T-helper 22 cell (primary cell): Measurements from ENCODE around the gene TFAP2E.
"Not testable (repeated sequence)": the region's sequence is repeated elsewhere in the genome, so short reads cannot be mapped to it uniquely, and the experiment has no call there.

Experiments used
- DNase-seq: peaks from one replicate; pipeline ENCODE4 v3.0.0-alpha.2; 2020; ENCODE audit warnings: low read depth

The TFAP2E gene

GRCh38 chr1:35574125-35574654 is 1.1 kb downstream of the TFAP2E start:
- no peak for DNase-seq

DNA sequence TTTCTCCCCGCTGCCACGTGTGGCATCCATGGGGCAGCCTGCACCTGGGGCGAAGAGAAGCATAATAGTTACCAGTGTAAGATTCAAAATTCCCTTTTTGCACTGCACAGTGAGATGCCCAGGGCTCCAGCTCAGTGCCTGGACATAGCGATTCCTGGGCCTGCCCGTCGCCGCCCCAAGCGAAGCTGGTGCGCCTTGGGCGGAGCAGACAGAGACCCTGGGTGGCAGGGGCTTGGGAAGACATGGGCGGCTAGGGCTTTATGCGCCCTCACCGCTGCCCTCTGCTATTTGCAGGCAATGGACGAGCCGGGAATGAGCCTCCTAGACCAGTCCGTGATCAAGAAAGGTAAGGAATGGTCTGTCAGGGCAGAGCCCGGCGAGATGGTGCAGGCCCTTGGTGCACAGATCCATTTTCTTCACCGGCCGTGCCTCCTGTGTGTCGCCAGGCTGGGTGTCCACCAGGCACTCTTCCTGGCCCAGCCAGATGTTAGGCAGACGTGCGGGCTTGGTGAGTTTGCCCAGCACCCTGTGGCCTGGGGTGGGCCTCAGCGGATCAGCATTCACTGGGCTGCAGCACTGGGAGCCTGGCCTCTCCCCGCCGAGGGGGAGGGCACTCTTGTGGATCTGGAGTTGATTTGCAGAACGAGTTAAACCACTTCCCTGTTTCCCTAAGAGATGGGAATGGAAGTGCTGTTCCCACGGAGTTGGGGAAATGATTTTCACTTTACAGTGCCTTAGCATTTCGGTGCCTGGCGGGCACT is 1.7 kb downstream of the TFAP2E start:
- DNase-seq, result no peak

DNA sequence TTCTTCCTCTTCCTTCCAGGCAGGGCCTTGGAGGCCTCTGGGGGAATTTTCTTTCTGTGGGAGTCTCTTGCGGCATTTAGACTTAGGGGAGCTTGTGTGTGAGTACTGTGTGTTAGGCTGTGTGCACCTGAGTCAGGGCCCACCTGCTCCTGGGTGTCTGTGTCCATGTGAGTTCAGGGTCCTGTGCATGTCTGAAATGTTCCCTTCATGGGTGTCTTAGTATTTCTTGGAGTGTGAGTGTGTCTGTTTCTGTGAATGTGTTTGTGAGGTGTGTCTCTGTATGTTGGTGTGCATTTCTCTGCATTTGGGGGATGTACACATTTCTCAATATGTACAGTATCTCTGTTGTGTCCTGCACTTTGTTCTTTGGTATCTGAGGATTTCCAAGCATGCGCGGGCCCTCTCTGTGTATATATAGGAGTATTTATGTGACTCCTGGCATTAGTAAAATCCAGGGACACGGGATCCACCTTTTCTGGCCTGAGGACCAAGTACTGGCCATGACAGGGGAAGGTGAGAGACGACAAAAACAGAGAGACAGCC is 2.4 kb downstream of the TFAP2E start:
- no peak for DNase-seq

DNA sequence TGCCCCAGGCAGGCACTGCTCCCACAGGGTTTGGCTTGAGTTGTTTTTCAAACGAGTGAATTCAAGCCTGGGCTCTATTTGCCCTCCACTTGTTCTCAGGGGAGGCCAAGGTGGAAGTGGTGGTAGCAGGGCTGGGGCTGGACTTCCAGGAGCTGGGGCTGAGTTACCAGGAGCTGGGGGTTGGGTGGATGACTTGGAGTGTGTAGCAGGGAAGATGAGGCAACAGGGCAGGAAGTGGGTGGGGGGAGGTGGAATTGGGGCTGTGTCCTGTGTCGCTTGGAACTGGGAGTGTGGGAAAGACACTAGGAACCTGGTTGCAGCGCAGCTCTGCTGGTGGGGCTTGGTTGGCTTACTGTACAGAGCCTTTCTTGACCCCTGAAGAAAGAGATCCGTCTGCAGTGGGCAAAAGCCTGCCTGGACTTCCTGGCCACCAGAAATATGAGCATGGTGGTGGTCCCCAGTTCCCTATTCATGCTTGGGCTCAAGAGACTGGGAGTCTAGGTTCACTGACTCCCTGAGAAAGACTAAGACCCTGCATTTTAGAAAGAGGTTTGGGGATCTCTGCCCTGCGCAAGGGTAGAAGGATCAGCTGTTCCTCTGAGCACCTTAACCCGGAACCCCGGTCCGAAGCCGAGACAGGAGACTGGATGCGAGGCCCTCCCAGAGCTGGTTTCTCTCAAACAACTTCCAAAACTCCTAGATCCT is 3.1 kb downstream of the TFAP2E start:
- DNase-seq, result no peak

DNA sequence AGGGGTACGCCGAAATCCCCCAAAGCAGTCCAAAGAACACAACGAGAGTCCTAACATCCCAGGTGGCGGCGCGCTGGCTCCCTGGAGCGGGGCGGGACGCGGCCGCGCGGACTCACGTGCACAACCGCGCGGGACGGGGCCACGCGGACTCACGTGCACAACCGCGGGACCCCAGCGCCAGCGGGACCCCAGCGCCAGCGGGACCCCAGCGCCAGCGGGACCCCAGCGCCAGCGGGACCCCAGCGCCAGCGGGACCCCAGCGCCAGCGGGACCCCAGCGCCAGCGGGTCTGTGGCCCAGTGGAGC is 3.6 kb downstream of the TFAP2E start:
- not testable (repeated sequence) for DNase-seq

- no peak for DNase-seq
Measured at GRCh38 chr1:35577071-35577998, 4.2 kb downstream of the TFAP2E start.

GRCh38 chr1:35580949-35581388 is 7.9 kb downstream of the TFAP2E start:
- no peak for DNase-seq

DNA sequence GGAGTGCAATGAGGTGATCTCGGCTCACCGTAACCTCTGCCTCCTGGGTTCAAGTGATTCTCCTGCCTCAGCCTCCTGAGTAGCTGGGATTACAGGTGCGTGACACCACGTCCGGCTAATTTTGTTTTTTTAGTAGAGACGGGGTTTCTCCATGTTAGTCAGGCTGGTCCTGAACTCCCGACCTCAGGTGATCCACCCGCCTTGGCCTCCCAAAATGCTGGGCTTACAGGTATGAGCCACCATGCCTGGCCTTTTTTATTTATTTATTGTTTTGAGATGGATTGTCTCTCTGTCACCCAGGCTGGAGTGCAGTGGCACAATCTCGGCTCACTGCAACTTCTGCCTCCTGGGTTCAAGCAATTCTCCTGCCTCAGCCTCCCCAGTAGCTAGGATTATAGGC is 8.5 kb downstream of the TFAP2E start:
- DNase-seq, result not testable (repeated sequence)

DNA sequence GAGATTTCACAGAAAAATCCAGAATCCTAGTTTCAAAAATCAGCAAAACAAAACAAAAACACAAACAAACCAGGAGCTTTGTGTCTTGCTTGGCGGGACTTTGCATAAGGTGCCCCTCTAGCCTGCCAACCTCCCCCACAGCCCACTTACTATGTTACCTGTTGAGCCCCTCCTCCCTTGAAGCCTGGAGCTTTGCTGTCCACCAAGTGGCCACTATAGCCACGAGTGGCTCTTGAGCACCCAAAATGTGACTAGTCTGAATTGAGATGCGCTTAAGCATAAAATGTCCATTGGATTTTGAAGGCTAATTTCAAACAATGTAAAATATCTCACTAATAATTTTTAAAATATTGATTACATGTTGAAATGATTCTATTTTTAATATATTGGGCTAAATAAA is 12.2 kb downstream of the TFAP2E start:
- no peak for DNase-seq

- DNase-seq, result not testable (repeated sequence)
Measured at GRCh38 chr1:35585805-35586204, 12.7 kb downstream of the TFAP2E start.

GRCh38 chr1:35586808-35587207 is 13.7 kb downstream of the TFAP2E start:
- no peak for DNase-seq

GRCh38 chr1:35587736-35588135 is 14.6 kb downstream of the TFAP2E start:
- DNase-seq, result no peak

- no peak for DNase-seq
Measured at GRCh38 chr1:35588197-35588910, 15.2 kb downstream of the TFAP2E start.

GRCh38 chr1:35589516-35590427 is 16.7 kb downstream of the TFAP2E start:
- DNase-seq, result no peak

DNA sequence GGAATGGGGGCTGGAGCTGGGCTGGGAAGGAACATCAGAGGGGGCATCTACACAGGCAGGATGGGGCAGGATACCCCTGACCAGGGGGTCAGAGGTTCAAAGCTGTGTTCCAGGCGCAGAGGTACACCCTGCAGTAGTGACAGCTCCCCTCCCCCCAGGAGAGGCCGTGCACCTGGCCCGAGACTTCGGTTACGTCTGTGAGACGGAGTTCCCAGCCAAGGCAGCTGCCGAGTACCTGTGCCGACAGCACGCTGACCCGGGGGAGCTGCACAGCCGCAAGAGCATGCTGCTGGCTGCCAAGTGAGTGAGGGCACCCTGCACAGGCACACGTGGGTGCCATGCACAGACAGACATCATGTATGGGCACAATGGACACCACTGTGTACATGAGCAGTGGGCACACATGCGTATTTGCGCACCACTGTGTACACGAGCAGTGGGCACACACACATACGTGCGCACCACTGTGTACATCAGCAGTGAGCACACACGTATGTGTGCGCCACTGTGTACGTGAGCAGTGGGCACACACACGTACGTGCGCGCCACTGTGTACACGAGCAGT is 17.4 kb downstream of the TFAP2E start:
- no peak for DNase-seq

GRCh38 chr1:35591211-35591610 is 18.1 kb downstream of the TFAP2E start:
- DNase-seq, result no peak

- DNase-seq, result no peak
Measured at GRCh38 chr1:35592991-35593769, 20.1 kb downstream of the TFAP2E start.

DNA sequence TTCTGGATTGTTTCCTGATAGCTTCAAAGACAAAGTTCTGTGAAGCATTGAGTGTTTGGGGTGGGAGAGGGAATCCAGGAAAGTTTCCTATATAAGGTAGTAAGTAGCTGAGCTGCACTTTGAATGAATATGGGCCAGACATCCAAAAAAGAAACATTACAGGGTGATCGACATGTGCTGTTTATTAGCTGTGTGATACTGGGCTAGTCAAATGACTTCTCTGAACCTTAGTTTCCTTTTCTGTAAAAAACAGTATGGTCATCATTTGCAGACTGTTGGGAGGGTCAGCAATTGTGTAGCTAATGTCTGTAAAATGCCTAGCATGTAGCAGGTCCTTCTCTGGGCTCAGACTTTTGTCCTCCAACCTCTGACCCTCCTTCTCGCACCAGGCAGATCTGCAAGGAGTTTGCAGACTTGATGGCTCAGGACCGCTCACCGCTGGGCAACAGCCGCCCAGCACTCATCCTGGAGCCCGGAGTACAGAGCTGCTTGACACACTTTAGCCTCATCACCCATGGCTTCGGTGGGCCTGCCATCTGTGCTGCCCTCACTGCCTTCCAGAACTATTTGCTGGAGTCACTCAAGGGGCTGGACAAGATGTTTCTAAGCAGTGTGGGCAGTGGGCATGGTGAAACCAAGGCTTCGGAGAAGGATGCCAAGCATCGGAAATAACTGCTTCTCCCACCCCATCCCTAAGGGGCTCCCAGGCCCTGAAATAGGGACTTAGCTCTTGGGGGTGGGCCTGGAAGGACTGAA is 21.1 kb downstream of the TFAP2E start:
- DNase-seq, result no peak
